Activated CD8-positive, alpha-beta memory T cell treated with anti-CD3 and anti-CD28 coated beads, Interleukin-2, amount 10 ng/mL, durations not matched to agents 7 days and 5 days (primary cell): ENCODE data around the gene LAMB4. TPM values are rescaled to one million over a fixed set of nuclear protein-coding genes. Genes with fewer than 3 reads are reported as not detected.

ENCODE experiments used
- ATAC-seq: fragments of 150-1000 bp; cut with Tn5 transposase; one replicate; pipeline ENCODE4 v1.10.0; 2021; ENCODE audit warnings: moderate library complexity
- CTCF ChIA-PET: fragments of 350-600 bp; sonication (Branson Sonifier 250); formaldehyde crosslinking; loops from one replicate; lab custom pipeline; 2021; ENCODE audit warnings: antibody characterized with exemption; lab: Charles Lee
- DNase-seq: peaks from one replicate; pipeline ENCODE4 v3.0.0-alpha.2; 2020
- H3K27ac Mint-ChIP-seq: one replicate; pipeline ENCODE4 v1.8.0; 2021; ENCODE audit warnings: mild to moderate bottlenecking, mixed read lengths
- H3K27me3 Mint-ChIP-seq: one replicate; pipeline ENCODE4 v1.8.0; 2021; ENCODE audit warnings: mixed read lengths
- H3K36me3 Mint-ChIP-seq: one replicate; pipeline ENCODE4 v1.8.0; 2021; ENCODE audit warnings: mild to moderate bottlenecking, mixed read lengths
- H3K4me1 Mint-ChIP-seq: one replicate; pipeline ENCODE4 v1.8.0; 2021; ENCODE audit warnings: mixed read lengths
- H3K4me3 Mint-ChIP-seq: one replicate; pipeline ENCODE4 v1.8.0; 2021; ENCODE audit warnings: mild to moderate bottlenecking, moderate library complexity, mixed read lengths
- H3K9me3 Mint-ChIP-seq: one replicate; pipeline ENCODE4 v1.8.0; 2022; ENCODE audit warnings: low read depth, mixed read lengths
- total RNA-seq, 2 experiments: library from RNA; stranded (reverse); gene quantifications; one replicate each; pipeline ENCODE4 v1.2.3, GENCODE V29; 2021

Gene LAMB4
- total RNA-seq, 2 experiments from 2014 or later: not detected

- CTCF ChIA-PET: interaction anchor here (2.5 kb wide), 1 partner anchor 10 kb away, joined by 6 read pairs; no protein-coding TSS in a partner anchor
- ATAC-seq: no peak
- peaks cover 25% of the 10 kb centered on the region for H3K27me3 Mint-ChIP-seq
- H3K4me1 Mint-ChIP-seq: no peaks in the 10 kb centered on the region
- no peak overlapping the region for H3K4me3 Mint-ChIP-seq
- no peaks in the 10 kb centered on the region for H3K36me3 Mint-ChIP-seq
- no peak overlapping the region for H3K27ac Mint-ChIP-seq
- DNase-seq: no peak
- H3K9me3 Mint-ChIP-seq: no peaks in the 10 kb centered on the region
Observed at GRCh38 chr7:107982042-107982840, 147.9 kb downstream of the LAMB4 start.

GRCh38 chr7:107981466-107981865, 148.7 kb downstream of the LAMB4 start:
- ATAC-seq (no peak), DNase-seq (no peak)
- Mint-ChIP-seq H3K27ac (no peak overlapping the region), H3K36me3 (no peaks in the 10 kb centered on the region), H3K27me3 (peaks cover 18% of the 10 kb centered on the region), H3K9me3 (no peaks in the 10 kb centered on the region), H3K4me3 (no peak overlapping the region), H3K4me1 (no peaks in the 10 kb centered on the region)
- CTCF ChIA-PET: interaction anchor here (2.5 kb wide), 1 partner anchor 9 kb away, joined by 6 read pairs; no protein-coding TSS in a partner anchor

GRCh38 chr7:107980671-107981190, 149.4 kb downstream of the LAMB4 start:
- Mint-ChIP-seq H3K36me3 (no peaks in the 10 kb centered on the region), H3K9me3 (no peaks in the 10 kb centered on the region), H3K27ac (no peak overlapping the region), H3K4me3 (no peak overlapping the region), H3K27me3 (peaks cover 13% of the 10 kb centered on the region), H3K4me1 (no peaks in the 10 kb centered on the region)
- DNase-seq: no peak
- ATAC-seq: no peak
- CTCF ChIA-PET: no interaction called here

- Mint-ChIP-seq H3K36me3 (no peaks in the 10 kb centered on the region), H3K4me3 (no peak overlapping the region), H3K27ac (no peak overlapping the region), H3K4me1 (no peaks in the 10 kb centered on the region), H3K27me3 (peaks cover 13% of the 10 kb centered on the region), H3K9me3 (no peaks in the 10 kb centered on the region)
- no peak for DNase-seq
- ATAC-seq: no peak
- CTCF ChIA-PET: no interaction called here
Observed at GRCh38 chr7:107980171-107980570, 150.0 kb downstream of the LAMB4 start.

- no peaks in the 10 kb centered on the region for H3K4me1 Mint-ChIP-seq
- no peak overlapping the region for H3K27ac Mint-ChIP-seq
- no peaks in the 10 kb centered on the region for H3K9me3 Mint-ChIP-seq
- H3K4me3 Mint-ChIP-seq: no peak overlapping the region
- no peak for DNase-seq
- no peak for ATAC-seq
- CTCF ChIA-PET: no interaction called here
- peaks cover 13% of the 10 kb centered on the region for H3K27me3 Mint-ChIP-seq
- H3K36me3 Mint-ChIP-seq: no peaks in the 10 kb centered on the region
Observed at GRCh38 chr7:107978815-107979408, 151.2 kb downstream of the LAMB4 start.

GRCh38 chr7:107977048-107977447, 153.1 kb downstream of the LAMB4 start:
- CTCF ChIA-PET: no interaction called here
- H3K9me3 Mint-ChIP-seq: no peaks in the 10 kb centered on the region
- peaks cover 12% of the 10 kb centered on the region for H3K27me3 Mint-ChIP-seq
- H3K4me3 Mint-ChIP-seq: no peak overlapping the region
- DNase-seq (no peak), ATAC-seq (no peak)
- H3K36me3 Mint-ChIP-seq: no peaks in the 10 kb centered on the region
- H3K27ac Mint-ChIP-seq: no peak overlapping the region
- no peaks in the 10 kb centered on the region for H3K4me1 Mint-ChIP-seq

- DNase-seq (no peak), ATAC-seq (no peak)
- Mint-ChIP-seq H3K27me3 (peaks cover 13% of the 10 kb centered on the region), H3K36me3 (no peaks in the 10 kb centered on the region), H3K4me3 (no peak overlapping the region), H3K9me3 (no peaks in the 10 kb centered on the region), H3K4me1 (no peaks in the 10 kb centered on the region), H3K27ac (no peak overlapping the region)
- CTCF ChIA-PET: no interaction called here
Observed at GRCh38 chr7:107976620-107977019, 153.5 kb downstream of the LAMB4 start.

GRCh38 chr7:107975394-107976013, 154.7 kb downstream of the LAMB4 start:
- DNase-seq (no peak), ATAC-seq (no peak)
- H3K36me3 Mint-ChIP-seq: no peaks in the 10 kb centered on the region
- CTCF ChIA-PET: no interaction called here
- no peak overlapping the region for H3K4me3 Mint-ChIP-seq
- H3K9me3 Mint-ChIP-seq: no peaks in the 10 kb centered on the region
- H3K4me1 Mint-ChIP-seq: no peaks in the 10 kb centered on the region
- peaks cover 16% of the 10 kb centered on the region for H3K27me3 Mint-ChIP-seq
- no peak overlapping the region for H3K27ac Mint-ChIP-seq

- Mint-ChIP-seq H3K4me3 (no peak overlapping the region), H3K4me1 (no peaks in the 10 kb centered on the region), H3K27ac (no peak overlapping the region), H3K9me3 (no peaks in the 10 kb centered on the region), H3K36me3 (no peaks in the 10 kb centered on the region), H3K27me3 (peaks cover 16% of the 10 kb centered on the region)
- ATAC-seq (no peak), DNase-seq (no peak)
- CTCF ChIA-PET: no interaction called here
Observed at GRCh38 chr7:107973861-107974260, 156.3 kb downstream of the LAMB4 start.

Other genes starting within 250 kb of the LAMB4 start
- 10 to 100 TPM; 64.1 to 78.2 TPM for gene DLD, start 239.2 kb downstream of the LAMB4 start, total RNA-seq
- gene LAMB1, start 127.2 kb downstream of the LAMB4 start, total RNA-seq: not detected